Kidney epithelial cell (primary cell): ENCODE data around the gene TENM3. TPM values are rescaled to one million over a fixed set of nuclear protein-coding genes. Genes with fewer than 3 reads are reported as not detected.

Source experiments
- DNase-seq: peaks from one replicate; pipeline ENCODE4 v3.0.0-alpha.2; 2010; ENCODE audit warnings: low read depth
- H3K27me3 ChIP-seq: 2 replicates; pipeline ENCODE4 v1.6.0; 2011; ENCODE audit warnings: low read length; ENCODE audit not compliant: control insufficient read depth, insufficient read depth
- H3K36me3 ChIP-seq: 2 replicates; pipeline ENCODE4 v1.5.1; 2011; ENCODE audit warnings: low read length; ENCODE audit not compliant: control insufficient read depth, insufficient read depth
- H3K4me3 ChIP-seq: 2 replicates; pipeline ENCODE4 v1.5.1; 2011; ENCODE audit warnings: low read depth, mild to moderate bottlenecking, control low read depth, low read length
- total RNA-seq: library from RNA; depleted of rRNA; stranded (reverse); fragments of >200 nt; gene quantifications from 2 replicates; pipeline ENCODE4 v1.2.3, GENCODE V29; 2015
- TF ChIP-seq, protein P1 (sequence below): IDR thresholded peaks from 2 replicates; pipeline ENCODE4 v1.5.1; 2011; ENCODE audit warnings: mild to moderate bottlenecking, moderate library complexity, low read length, control low read depth, inconsistent platforms; ENCODE audit not compliant: insufficient read depth, poor library complexity, severe bottlenecking

Gene TENM3
- total RNA-seq, 1 donor from 2014 or later: 11.2 TPM

DNA sequence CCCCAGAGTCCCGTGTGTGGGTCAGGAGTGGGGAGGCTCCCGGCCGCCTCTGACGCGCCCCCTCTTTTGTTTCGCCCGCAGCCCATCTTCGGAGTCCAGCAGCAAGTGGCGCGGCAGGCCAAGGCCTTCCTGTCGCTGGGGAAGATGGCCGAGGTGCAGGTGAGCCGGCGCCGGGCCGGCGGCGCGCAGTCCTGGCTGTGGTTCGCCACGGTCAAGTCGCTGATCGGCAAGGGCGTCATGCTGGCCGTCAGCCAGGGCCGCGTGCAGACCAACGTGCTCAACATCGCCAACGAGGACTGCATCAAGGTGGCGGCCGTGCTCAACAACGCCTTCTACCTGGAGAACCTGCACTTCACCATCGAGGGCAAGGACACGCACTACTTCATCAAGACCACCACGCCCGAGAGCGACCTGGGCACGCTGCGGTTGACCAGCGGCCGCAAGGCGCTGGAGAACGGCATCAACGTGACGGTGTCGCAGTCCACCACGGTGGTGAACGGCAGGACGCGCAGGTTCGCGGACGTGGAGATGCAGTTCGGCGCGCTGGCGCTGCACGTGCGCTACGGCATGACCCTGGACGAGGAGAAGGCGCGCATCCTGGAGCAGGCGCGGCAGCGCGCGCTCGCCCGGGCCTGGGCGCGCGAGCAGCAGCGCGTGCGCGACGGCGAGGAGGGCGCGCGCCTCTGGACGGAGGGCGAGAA lies 556.5 kb downstream of the TENM3 start:
- DNase-seq: no peak
- Histone ChIP-seq H3K4me3 (no peak overlapping the region), H3K27me3 (no peaks in the 10 kb centered on the region), H3K36me3 (peaks cover 2% of the 10 kb centered on the region)
- TF ChIP-seq, protein P1, sequence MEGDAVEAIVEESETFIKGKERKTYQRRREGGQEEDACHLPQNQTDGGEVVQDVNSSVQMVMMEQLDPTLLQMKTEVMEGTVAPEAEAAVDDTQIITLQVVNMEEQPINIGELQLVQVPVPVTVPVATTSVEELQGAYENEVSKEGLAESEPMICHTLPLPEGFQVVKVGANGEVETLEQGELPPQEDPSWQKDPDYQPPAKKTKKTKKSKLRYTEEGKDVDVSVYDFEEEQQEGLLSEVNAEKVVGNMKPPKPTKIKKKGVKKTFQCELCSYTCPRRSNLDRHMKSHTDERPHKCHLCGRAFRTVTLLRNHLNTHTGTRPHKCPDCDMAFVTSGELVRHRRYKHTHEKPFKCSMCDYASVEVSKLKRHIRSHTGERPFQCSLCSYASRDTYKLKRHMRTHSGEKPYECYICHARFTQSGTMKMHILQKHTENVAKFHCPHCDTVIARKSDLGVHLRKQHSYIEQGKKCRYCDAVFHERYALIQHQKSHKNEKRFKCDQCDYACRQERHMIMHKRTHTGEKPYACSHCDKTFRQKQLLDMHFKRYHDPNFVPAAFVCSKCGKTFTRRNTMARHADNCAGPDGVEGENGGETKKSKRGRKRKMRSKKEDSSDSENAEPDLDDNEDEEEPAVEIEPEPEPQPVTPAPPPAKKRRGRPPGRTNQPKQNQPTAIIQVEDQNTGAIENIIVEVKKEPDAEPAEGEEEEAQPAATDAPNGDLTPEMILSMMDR: no peak

DNA sequence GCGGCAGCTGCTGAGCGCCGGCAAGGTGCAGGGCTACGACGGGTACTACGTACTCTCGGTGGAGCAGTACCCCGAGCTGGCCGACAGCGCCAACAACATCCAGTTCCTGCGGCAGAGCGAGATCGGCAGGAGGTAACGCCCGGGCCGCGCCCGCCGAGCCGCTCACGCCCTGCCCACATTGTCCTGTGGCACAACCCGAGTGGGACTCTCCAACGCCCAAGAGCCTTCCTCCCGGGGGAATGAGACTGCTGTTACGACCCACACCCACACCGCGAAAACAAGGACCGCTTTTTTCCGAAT lies 557.0 kb downstream of the TENM3 start:
- TF ChIP-seq, protein P1: no peak
- Histone ChIP-seq H3K4me3 (no peak overlapping the region), H3K36me3 (peaks cover 2% of the 10 kb centered on the region), H3K27me3 (no peaks in the 10 kb centered on the region)
- DNase-seq: no peak

DNA sequence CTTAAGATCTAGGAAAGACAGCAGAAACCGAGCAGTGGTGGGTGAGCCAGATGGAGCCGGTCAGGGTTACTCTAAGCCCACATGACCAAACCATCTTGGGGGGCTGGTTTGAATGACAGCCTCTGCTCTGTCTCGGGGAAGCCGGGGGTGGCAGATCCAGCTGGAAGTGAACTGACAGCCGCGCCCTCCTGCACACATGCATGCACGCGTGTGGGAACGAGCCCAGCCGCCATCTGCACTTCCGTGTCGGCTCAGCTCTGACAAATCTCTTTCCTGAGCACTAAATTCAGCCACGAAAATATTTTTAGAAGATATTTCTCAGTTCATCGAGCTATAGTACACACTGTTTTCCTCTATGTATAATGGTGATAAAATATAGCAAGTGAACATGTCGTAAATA lies 558.4 kb downstream of the TENM3 start:
- TF ChIP-seq, protein P1: no peak
- Histone ChIP-seq H3K36me3 (peaks cover 2% of the 10 kb centered on the region), H3K27me3 (no peaks in the 10 kb centered on the region), H3K4me3 (no peak overlapping the region)
- no peak for DNase-seq

DNA sequence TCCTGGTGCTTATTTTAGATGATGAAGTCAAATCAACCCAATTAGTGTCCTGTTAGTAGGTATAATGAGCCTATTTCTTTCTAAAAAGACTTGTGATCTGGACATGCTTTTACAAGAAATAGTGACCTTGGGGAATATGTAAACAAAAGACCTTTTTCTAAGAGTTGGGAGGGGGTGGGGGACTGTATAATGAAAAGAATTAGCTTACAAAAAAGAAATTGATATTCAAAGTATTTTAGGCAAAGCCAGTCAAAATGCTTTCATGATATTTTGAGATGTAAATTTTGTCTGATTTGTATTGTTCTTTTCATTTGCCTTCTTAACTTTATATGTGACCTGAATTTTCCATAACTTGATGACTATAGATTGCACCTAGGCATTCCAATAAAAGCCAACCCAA lies 559.4 kb downstream of the TENM3 start:
- TF ChIP-seq, protein P1: no peak
- Histone ChIP-seq H3K4me3 (no peak overlapping the region), H3K27me3 (no peaks in the 10 kb centered on the region), H3K36me3 (peaks cover 2% of the 10 kb centered on the region)
- no peak for DNase-seq

DNA sequence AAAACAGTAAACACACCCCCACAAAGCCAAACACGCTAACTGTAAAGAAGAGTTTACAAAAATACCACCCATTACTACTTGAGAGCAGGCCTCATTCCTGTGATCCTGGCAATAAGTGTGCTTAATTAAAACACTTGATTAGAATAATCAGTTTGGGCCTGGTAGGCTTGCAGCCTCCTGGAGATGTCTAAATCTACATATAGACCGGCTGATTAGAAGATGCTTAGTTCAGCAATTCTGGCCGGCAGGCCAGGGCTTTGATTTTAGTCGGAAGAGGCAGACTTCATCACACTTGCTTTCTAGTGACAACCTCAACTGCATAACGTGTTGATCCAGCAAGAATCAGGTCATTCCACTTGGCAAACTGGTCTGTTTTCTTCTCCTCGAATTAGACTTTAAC lies 560.0 kb downstream of the TENM3 start:
- TF ChIP-seq, protein P1: no peak
- H3K36me3 ChIP-seq: peaks cover 2% of the 10 kb centered on the region

DNA sequence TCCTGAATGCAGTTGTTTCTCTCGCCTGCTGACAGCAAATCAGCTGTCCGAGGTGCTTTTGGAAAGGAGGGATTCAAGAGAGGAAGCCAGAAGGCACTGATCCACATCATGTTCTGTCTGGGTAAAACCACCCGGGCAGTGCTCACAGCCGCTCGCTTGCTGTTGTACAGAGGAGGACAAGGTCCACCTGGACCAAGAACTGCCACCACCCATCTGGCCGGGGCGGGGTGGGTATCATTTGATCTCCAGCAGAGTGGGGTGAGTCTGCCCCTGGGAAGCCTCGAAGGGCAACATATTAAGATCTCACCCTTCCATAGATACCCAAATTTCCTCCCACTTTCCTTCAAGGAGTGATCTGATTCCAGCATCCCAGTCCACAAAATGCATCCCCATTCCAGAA lies 560.9 kb downstream of the TENM3 start:
- H3K27me3 ChIP-seq: no peaks in the 10 kb centered on the region
- no peak overlapping the region for H3K4me3 ChIP-seq
- TF ChIP-seq, protein P1: no peak
- peaks cover 2% of the 10 kb centered on the region for H3K36me3 ChIP-seq
- no peak for DNase-seq

More for the DNA sequence above, 560.0 kb downstream of the TENM3 start:
- DNase-seq: no peak
- no peak overlapping the region for H3K4me3 ChIP-seq
- no peaks in the 10 kb centered on the region for H3K27me3 ChIP-seq
